GM12875 (cell line): ENCODE results near the gene B4GALT2.
A peak's percentile ranks its signal among the peaks of the same experiment; 100 is the strongest.

ENCODE experiments used
- H3K4me3 ChIP-seq: one replicate; pipeline ENCODE4 v1.5.1; 2011; ENCODE audit warnings: low read depth, low read length, control low read depth
- CTCF ChIP-seq: IDR thresholded peaks from 2 replicates; pipeline ENCODE4 v1.5.1; 2011; ENCODE audit warnings: low read depth, mild to moderate bottlenecking, control low read depth, inconsistent platforms, low read length, moderate library complexity, borderline replicate concordance; ENCODE audit not compliant: insufficient read depth

The B4GALT2 gene

GRCh38 chr1:43977376-43978263 lies 1.4 kb upstream of the B4GALT2 start:
- no peak overlapping the region for H3K4me3 ChIP-seq
- no peak for TF ChIP-seq CTCF

- TF ChIP-seq CTCF = no peak
- H3K4me3 ChIP-seq = no peak overlapping the region
These were observed 803 bp upstream of the B4GALT2 start for GRCh38 chr1:43978264-43978550.

GRCh38 chr1:43979261-43979527 lies 184 bp downstream of the B4GALT2 start:
- H3K4me3 ChIP-seq = peak overlapping the region; percentile 73
- TF ChIP-seq CTCF = no peak

GRCh38 chr1:43979528-43980254 lies 681 bp downstream of the B4GALT2 start:
- H3K4me3 ChIP-seq = peak overlapping the region; percentile 73
- no peak for TF ChIP-seq CTCF

- H3K4me3 ChIP-seq = peak overlapping the region; percentile 73
- TF ChIP-seq CTCF = no peak
These were observed 1.5 kb downstream of the B4GALT2 start for GRCh38 chr1:43980255-43981134.

- no peak overlapping the region for H3K4me3 ChIP-seq
- TF ChIP-seq CTCF = no peak
These were observed 2.1 kb downstream of the B4GALT2 start for GRCh38 chr1:43981135-43981491.
